Colonic mucosa (tissue), 4 donors: Measurements from ENCODE around the gene OGFOD2. TPM values are rescaled to one million over a fixed set of nuclear protein-coding genes. Genes with fewer than 3 reads are reported as not detected.

ENCODE experiments used
- DNase-seq: peaks from one replicate; pipeline ENCODE4 v3.0.0-alpha.2; 2020
- H3K27ac ChIP-seq: fragments of 200-600 bp; one replicate; pipeline ENCODE4 v1.8.0; 2021
- H3K27me3 ChIP-seq: fragments of 200-600 bp; one replicate; pipeline ENCODE4 v1.8.0; 2021
- H3K36me3 ChIP-seq: fragments of 200-600 bp; one replicate; pipeline ENCODE4 v1.8.0; 2021
- H3K4me1 ChIP-seq: fragments of 200-600 bp; one replicate; pipeline ENCODE4 v1.8.0; 2021; ENCODE audit warnings: mild to moderate bottlenecking
- H3K4me3 ChIP-seq: fragments of 200-600 bp; one replicate; pipeline ENCODE4 v1.8.0; 2021
- H3K9ac ChIP-seq, 2 donors: one replicate each; pipeline ENCODE4 v1.7.0; 2013; ENCODE audit warnings: control low read depth in 2 of 2, low read depth in 2 of 2, low read length in 2 of 2
- H3K9me3 ChIP-seq: fragments of 200-600 bp; one replicate; pipeline ENCODE4 v1.8.0; 2021
- CTCF ChIP-seq: fragments of 200-600 bp; IDR thresholded peaks from one replicate; pipeline ENCODE4 v1.8.0; 2022; ENCODE audit warnings: antibody characterized with exemption, mild to moderate bottlenecking
- intact Hi-C: fragments of 100-400 bp; cut with DNase I; formaldehyde crosslinking; loops from one replicate; pipeline ENCODE4 v1.14.1; 2022
- total RNA-seq, 2 donors: library from RNA; stranded (reverse); fragmentation: NEBNext Ultra II Directional in 1 of 2; extraction: Animal tissue kit (Norgen Biotek cat#: 25700) in 1 of 2; gene quantifications; one replicate each; pipeline ENCODE4 v1.2.1, GENCODE V29; 2021
- donor health status: healthy.
- donor health status: DM: no; HTN: no; CAD: no.
- donor health status: DM: no; HTN: no; CAD: no.

The OGFOD2 gene
- total RNA-seq, 2 donors from 2014 or later, result 15.9 to 28.1 TPM

- H3K36me3 ChIP-seq, result no peaks in the 10 kb centered on the region
- no peak overlapping the region for H3K4me3 ChIP-seq
- H3K27me3 ChIP-seq, result no peaks in the 10 kb centered on the region
- intact Hi-C loops, result loop anchor here (5.0 kb wide), 1 partner anchor 254 kb away; no protein-coding TSS in a partner anchor
- no peak overlapping the region for H3K27ac ChIP-seq
- DNase-seq, result no peak
- no peak overlapping the region for H3K9ac ChIP-seq
- no peak for TF ChIP-seq CTCF
- H3K9me3 ChIP-seq, result no peaks in the 10 kb centered on the region
- peaks cover 22% of the 10 kb centered on the region for H3K4me1 ChIP-seq
These were observed 8.1 kb downstream of the OGFOD2 start for GRCh38 chr12:122982963-122983788.

DNA sequence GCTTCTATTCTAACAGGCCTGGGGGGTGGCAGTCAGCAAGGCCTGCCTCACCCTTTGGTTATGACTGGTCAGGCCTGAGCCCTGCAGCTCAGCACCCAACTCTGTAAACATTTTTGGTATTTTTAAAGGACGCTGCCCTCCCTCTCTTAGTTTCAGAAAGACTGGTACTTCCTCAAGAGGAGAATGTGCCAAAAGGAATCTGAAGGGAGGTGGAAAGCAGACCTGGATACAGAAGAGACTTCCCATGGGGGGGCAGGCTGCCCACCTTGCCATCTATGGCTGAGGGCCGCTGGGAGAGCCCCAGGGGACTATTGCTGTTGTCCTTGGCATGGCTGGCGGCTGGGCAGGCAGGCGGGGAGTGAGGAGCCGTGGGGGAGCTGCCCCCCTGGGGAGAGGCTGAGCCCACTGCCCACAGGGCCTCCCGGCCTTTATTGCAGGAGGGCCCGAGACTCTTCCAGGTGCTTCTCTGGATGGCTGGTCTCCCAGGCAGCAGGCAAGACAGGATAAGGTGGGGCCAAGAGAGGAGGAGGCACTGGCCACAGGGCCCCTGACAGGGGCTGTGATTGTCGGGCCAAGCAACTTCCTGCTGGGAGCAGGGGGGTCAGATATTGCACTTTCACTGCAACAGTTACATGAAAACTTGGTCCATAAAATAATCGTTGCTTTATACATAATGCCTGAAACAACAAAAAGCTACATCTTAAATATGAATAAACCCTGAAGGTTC is 8.9 kb downstream of the OGFOD2 start:
- no peak overlapping the region for H3K27ac ChIP-seq
- no peak for DNase-seq

DNA sequence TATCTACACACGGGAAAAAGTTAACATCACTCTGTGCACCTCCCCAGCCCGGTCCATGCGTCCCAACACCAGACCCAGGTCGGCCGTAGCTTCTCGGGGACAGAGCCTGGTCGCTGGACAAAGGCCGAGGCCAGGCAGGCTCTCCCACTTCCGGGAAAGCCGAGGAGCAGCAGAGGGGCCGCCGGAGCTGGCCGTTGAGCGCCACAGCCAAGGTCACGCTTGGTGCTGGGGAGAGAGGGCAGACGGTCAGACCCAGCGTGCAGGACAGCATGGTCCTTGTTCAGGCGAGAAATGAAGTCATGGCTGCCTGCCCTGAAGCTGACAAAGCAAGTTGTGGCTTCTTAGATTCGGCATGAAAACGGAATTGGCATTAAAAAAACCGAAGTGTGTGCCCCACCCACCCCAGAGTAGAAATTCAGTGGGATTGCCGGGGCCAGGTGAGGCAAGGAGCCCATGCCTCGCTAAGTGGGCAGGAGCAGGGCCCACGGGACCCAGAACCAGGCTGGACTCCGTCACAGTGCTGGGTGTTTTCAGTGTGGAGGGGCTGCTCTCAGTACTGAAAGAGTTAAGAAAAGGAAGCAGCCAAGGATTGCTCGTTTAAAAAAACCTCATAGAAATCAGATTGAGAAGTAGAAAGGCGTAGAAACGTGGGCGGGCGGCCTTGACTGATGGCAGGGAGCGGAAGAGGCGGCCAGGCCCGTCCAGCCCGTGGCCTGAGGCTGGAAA is 9.7 kb downstream of the OGFOD2 start:
- Histone ChIP-seq H3K36me3 (no peaks in the 10 kb centered on the region), H3K27ac (no peak overlapping the region), H3K9me3 (no peaks in the 10 kb centered on the region), H3K4me3 (no peak overlapping the region), H3K4me1 (peaks cover 13% of the 10 kb centered on the region), H3K27me3 (no peaks in the 10 kb centered on the region), H3K9ac (peak overlapping the region in 1 of 2 donors; percentile 34)
- no peak for DNase-seq
- intact Hi-C loops, result loop anchor here (5.0 kb wide), 1 partner anchor 253 kb away; no protein-coding TSS in a partner anchor
- TF ChIP-seq CTCF, result no peak

More for the DNA sequence above, 8.9 kb downstream of the OGFOD2 start:
- Histone ChIP-seq H3K4me1 (peaks cover 21% of the 10 kb centered on the region), H3K9ac (no peak overlapping the region), H3K36me3 (no peaks in the 10 kb centered on the region), H3K4me3 (no peak overlapping the region), H3K9me3 (no peaks in the 10 kb centered on the region), H3K27me3 (no peaks in the 10 kb centered on the region)
- intact Hi-C loops, result loop anchor here (5.0 kb wide), 1 partner anchor 253 kb away; no protein-coding TSS in a partner anchor
- TF ChIP-seq CTCF, result no peak

DNA sequence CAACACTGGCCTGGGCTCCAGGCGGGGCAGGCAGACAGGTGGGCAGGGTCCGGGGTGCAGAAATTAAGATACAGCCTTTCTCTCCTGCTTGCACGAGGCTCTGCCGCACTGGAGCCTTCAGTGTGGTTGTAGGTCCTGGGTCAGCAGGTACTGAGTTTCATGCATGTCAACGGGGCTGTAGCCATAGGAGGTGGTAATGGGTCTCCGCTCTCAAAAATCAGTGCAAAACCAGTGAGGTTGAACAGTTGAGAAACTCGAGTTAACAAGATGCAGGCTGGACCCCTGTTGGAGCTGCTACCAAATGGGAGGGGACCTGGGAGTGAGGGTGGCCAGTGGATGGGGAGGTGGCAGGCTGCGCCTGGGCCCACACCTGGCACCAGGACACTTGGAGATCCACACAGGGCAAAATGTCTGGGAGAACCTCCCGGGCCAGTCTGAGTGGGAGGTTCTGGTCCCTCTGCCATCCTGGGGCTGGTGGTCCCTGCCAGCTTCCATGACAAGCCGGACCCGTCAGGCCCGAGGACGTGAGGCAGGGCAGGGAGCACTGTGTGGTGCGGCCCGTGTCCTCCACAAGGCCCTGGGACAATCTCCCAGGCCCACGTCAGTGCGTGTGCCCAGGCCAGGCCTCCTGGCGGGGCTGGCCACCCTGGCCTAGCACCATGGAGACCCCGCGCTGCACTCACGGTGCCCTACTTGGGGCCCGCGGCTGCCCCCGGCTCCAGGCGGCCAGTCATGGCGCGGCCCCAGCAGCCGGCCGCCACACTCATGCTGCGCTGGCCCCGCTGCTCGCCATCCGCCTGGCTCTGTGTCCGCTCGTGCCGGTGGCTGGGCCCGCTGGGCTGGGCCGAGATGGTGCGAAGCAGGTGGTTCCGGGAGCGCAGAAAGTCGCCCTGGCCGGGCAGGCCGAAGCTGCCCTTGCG is 10.6 kb downstream of the OGFOD2 start:
- Histone ChIP-seq H3K4me1 (peaks cover 12% of the 10 kb centered on the region), H3K4me3 (no peak overlapping the region), H3K9ac (peak overlapping the region in 1 of 2 donors; percentile 19), H3K27me3 (no peaks in the 10 kb centered on the region), H3K9me3 (no peaks in the 10 kb centered on the region), H3K27ac (no peak overlapping the region), H3K36me3 (no peaks in the 10 kb centered on the region)
- no peak for DNase-seq
- TF ChIP-seq CTCF, result no peak
- intact Hi-C loops, result no loop called here
